Measurements from ENCODE around the gene TXNDC5. TPM values are rescaled to one million over a fixed set of nuclear protein-coding genes. Genes with fewer than 3 reads are reported as not detected.
A peak's percentile ranks its signal among the peaks of the same experiment; 100 is the strongest.

The TXNDC5 gene
- total RNA-seq, 1 donor from 2014 or later, result 192 TPM

DNA sequence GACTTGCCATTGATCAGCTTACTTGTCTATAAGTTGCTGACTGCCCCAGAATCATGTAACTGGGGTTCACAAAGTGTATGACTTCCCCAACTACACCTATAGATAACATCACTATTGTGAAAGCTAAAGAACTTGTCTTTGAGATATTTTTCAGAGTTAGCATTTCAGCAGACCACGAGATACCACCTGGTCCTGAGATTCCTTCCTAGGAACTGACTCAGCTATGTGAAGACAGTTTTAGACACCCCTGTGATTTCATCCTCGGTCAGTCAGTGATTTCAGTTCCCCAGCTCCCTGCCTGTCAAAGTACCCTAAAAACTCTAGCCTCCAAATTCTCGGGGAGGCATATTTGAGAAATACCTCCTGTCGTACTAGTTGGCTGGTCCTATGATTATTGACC is 62.4 kb downstream of the TXNDC5 start:
- TF ChIP-seq, protein P1, sequence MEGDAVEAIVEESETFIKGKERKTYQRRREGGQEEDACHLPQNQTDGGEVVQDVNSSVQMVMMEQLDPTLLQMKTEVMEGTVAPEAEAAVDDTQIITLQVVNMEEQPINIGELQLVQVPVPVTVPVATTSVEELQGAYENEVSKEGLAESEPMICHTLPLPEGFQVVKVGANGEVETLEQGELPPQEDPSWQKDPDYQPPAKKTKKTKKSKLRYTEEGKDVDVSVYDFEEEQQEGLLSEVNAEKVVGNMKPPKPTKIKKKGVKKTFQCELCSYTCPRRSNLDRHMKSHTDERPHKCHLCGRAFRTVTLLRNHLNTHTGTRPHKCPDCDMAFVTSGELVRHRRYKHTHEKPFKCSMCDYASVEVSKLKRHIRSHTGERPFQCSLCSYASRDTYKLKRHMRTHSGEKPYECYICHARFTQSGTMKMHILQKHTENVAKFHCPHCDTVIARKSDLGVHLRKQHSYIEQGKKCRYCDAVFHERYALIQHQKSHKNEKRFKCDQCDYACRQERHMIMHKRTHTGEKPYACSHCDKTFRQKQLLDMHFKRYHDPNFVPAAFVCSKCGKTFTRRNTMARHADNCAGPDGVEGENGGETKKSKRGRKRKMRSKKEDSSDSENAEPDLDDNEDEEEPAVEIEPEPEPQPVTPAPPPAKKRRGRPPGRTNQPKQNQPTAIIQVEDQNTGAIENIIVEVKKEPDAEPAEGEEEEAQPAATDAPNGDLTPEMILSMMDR (IDR thresholded peaks at IDR 0.05), result no peak

DNA sequence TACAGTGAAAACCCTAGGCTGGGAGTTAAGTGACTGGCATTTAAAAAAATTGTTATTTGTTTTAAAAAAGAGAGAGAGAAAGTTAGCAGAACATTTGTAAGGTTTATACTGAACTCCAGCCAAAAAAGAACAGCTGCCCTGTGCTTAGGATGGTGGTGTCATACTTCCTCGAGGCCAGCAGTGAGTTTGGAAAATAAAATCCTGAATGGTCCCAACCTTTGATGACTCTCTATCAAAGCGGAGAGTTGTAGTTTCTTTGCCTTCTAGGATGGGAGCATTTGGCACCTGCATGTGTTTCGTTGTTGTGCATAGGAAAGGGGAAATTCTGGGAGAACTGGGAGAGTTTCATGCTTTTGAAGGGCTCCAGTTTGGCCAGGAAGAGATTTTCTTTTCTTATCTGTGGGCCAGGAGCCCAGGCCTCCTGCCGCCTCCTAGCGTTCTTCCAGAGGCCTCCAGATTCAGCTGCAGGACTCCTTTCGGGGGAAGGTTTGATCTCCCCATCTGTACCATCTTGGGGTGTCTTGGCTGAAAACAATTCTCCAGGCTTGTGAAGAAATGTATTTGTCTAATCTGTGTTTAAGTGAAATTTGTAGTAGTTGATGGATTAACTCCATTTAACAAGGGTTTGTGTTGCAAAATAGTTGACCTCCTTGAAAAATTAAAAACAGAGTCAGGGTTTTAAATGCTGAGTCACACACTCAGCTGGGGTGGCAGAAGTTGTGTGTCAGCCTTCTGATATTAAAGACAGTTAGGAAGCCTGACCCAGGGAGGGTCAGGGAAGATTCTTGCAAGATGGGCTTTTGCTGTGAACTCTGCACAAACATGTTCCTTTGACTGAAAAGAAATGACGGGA is 63.4 kb downstream of the TXNDC5 start:
- intact Hi-C loops (cut with DNase I), result no loop called here
- no peaks in the 10 kb centered on the region for H3K27me3 ChIP-seq
- peaks cover 0 to 5% of the 10 kb centered on the region in 2 donors for H3K9me3 ChIP-seq
- H3K4me1 ChIP-seq, result no peaks in the 10 kb centered on the region
- TF ChIP-seq, protein P1 (IDR thresholded peaks at IDR 0.05), result peak in 1 of 3 experiments; percentile 17
- H3K27ac ChIP-seq, result peak overlapping the region in 1 of 2 donors; percentile 12
- no peak overlapping the region for H3K4me3 ChIP-seq
- DNase-seq (ENCODE audit: low spot score in 2 of 2), result no peak
- H3K36me3 ChIP-seq, result no peaks in the 10 kb centered on the region

More for the DNA sequence above, 62.4 kb downstream of the TXNDC5 start:
- Histone ChIP-seq H3K4me3 (no peak overlapping the region), H3K27ac (no peak overlapping the region), H3K9me3 (peaks cover 0 to 10% of the 10 kb centered on the region in 2 donors), H3K36me3 (no peaks in the 10 kb centered on the region), H3K4me1 (no peaks in the 10 kb centered on the region), H3K27me3 (no peaks in the 10 kb centered on the region)
- intact Hi-C loops (cut with DNase I), result no loop called here
- DNase-seq (ENCODE audit: low spot score in 2 of 2), result no peak

DNA sequence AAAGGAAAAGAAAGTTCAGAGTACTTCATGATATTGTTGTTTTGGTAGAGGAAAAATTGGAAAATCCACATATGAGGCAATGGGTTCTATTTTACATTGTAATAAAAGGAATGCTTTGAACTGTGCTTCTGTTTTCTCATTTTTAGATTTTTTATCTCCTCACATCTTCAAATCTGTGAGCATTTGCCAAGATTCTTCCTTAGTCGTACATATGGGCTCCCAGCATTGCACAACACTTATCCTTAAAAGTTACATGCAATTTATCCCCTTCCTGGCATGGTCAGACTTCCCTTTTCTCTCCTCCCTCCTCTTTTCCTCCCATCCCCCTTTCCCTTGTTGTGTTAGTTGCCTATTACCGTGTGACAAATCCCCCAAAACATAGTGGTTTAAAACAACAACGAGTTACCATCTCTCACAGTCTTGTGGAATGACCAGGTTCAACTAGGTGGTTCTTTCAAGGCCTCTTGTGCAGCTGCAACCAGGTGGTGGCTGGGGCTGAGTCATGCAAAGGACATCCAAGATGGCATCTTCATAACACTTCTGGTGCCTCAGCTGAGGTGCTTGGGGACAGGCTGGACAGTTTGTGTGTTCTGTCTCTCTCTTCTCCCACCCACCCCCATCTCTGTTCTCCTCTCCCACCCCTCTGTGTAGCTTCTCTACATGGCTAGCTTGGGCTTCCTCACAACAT is 68.7 kb downstream of the TXNDC5 start:
- TF ChIP-seq, protein P1 (IDR thresholded peaks at IDR 0.05), result no peak
- H3K27me3 ChIP-seq, result no peaks in the 10 kb centered on the region
- no peaks in the 10 kb centered on the region for H3K4me1 ChIP-seq
- intact Hi-C loops (cut with DNase I), result no loop called here
- H3K27ac ChIP-seq, result no peak overlapping the region
- DNase-seq (ENCODE audit: low spot score in 2 of 2), result no peak
- no peaks in the 10 kb centered on the region for H3K9me3 ChIP-seq
- no peak overlapping the region for H3K4me3 ChIP-seq
- no peaks in the 10 kb centered on the region for H3K36me3 ChIP-seq

DNA sequence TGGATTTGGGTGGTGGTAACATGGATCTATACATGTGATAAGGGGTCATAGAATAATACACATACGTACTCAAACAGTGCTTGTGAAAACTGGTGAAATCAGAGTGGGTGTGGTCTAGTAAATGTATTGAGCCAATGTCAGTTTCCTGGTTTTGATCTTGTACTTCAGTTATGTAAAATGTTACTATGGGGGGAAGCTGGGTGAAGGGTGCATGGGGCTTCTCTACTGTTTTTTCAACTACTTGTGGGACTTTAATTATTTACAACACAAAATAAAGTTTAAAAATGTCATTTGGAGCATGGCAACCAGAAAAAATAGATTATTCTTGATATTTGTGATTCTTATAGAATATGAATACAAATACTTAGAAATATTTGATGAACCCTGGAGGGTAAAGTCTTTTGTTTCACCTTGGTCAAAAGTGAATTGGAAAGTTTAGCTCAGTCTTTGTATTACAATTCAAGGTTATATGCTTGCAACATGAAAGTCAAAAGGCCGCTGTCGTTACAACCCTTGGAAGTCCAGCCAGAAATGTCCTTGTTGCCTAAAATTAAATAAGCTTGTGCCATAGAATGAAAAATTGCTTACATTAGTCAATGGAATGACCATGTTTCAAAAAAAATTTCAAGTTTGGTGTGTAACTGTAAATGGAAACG is 74.1 kb downstream of the TXNDC5 start:
- no peak for DNase-seq (ENCODE audit: low spot score in 2 of 2)
- intact Hi-C loops (cut with DNase I), result no loop called here
- Histone ChIP-seq H3K36me3 (no peaks in the 10 kb centered on the region), H3K27ac (no peak overlapping the region), H3K9me3 (no peaks in the 10 kb centered on the region), H3K4me3 (no peak overlapping the region), H3K27me3 (no peaks in the 10 kb centered on the region), H3K4me1 (no peaks in the 10 kb centered on the region)
- TF ChIP-seq, protein P1 (IDR thresholded peaks at IDR 0.05), result no peak

DNA sequence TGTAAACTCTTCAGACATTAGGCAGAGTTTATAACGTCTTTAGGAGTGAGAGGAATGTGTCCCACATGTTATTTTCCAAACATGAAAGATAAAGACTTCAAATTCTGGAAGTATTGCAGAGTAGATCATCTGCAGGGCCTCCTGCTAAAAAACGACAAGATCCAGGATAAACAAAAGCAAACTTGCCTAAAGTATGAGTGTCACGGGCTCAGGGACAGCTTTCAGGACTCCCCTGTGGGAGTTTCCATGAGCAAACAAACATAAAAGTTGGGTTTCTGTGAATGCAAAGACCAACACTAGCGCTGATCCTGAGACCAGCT is 76.9 kb downstream of the TXNDC5 start:
- TF ChIP-seq, protein P1 (IDR thresholded peaks at IDR 0.05), result no peak
- intact Hi-C loops (cut with DNase I), result no loop called here
- no peak overlapping the region for H3K4me3 ChIP-seq
- no peak for DNase-seq (ENCODE audit: low spot score in 2 of 2)
- no peaks in the 10 kb centered on the region for H3K9me3 ChIP-seq
- H3K4me1 ChIP-seq, result no peaks in the 10 kb centered on the region
- no peaks in the 10 kb centered on the region for H3K27me3 ChIP-seq
- no peaks in the 10 kb centered on the region for H3K36me3 ChIP-seq
- no peak overlapping the region for H3K27ac ChIP-seq
